GM21381 (cell line): ENCODE measurements around the gene ARHGEF16.

Experiments
- ATAC-seq: cut with Tn5 transposase; IDR thresholded peaks from one replicate; pipeline ENCODE4 v1.9.1; 2021; ENCODE audit warnings: mild to moderate bottlenecking, moderate library complexity; ENCODE audit not compliant: unreplicated experiment

ARHGEF16 gene

GRCh38 chr1:3498986-3499385 lies 44.5 kb downstream of the ARHGEF16 start:
- ATAC-seq = no peak

DNA sequence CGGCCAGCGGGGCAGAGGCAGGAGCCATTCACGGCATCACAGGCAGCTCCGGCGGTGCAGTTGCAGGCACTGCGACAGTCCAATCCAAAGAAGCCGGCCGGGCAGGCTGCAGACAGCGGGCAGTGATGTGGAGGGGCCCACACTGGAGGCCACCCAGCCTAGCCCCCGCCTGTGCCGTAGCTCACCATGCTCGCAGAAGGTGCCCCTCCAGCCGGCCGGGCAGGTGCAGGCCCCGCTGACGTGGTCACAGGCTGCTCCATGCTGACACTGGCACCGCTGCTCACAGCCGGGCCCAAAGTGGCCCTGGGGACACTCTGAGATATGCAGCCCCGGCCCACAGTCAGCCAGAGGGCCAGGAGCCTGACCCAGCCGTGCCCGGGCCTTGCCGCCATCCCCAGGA lies 45.1 kb downstream of the ARHGEF16 start:
- ATAC-seq = no peak

DNA sequence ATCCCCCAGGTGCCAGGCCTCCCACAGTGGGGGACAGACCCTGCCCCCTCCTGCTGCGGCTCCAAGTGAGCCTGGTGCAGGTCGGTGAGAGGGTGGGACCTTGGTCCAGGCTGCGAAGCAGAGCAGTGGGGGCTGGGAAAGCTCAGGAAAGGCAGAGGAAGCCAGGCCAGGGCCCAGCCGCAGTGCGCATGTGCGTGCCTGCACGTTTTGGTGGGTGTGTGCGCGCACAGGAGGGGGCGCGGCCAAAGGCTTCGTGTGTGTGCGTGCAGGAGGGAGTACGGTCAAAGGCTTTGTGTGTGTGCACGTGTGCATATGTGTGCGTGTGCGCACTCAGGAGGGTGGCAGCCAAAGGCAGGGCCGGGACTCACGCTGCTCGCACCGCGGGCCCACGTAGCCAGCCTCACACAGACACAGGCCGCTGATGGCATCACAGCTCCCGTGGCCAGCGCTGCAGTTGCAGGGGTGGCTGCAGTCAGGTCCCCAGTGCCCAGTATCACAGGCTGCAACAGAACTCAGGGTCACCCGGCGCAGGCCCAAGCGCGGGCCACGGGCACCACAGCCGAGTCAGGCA lies 45.9 kb downstream of the ARHGEF16 start:
- no peak for ATAC-seq

- no peak for ATAC-seq
Measured at GRCh38 chr1:3501437-3501836, 47.0 kb downstream of the ARHGEF16 start.

GRCh38 chr1:3501856-3502640 lies 47.6 kb downstream of the ARHGEF16 start:
- ATAC-seq = no peak

DNA sequence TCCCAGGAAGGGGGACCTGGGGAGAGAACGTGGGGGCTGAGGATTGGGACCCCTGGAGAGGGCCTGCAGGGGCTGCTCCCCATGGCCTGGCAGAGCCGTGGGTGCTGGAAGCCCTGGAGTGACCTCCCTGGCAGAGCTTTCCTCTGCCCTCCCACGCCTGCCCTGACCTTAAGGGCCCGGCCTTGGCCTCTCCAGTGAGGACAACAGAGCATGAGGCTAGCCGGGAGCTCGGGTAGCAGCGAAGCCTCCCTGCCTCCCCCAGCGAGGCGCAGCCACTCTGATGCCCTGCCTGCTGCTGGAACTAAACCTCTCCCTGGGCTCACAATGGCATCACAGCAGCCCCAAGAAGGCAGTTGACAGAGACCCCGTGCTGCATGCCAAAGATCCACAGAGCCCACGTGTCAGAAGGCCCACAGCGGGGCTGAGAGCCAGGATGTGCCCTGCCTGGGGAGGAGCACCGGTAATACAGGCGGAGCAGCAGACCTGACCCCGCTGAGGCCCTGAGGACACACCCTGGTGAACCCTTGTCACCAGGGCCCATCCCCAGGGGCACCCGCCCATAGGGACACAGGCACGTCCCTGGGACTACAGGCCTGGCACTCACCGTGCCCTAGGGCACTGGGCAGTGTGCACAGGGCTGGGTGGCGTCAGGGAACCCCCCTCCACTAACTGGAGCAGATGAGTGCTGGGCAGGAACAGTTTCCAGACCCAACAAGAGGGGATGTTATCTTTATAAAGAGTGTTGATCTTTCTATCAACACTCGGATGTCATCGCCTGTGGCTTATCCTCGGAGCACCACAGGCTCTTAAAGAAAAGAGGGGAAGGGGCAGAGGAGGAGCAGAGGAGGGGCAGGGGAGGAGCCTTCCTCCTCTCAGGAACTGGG lies 48.4 kb downstream of the ARHGEF16 start:
- no peak for ATAC-seq

DNA sequence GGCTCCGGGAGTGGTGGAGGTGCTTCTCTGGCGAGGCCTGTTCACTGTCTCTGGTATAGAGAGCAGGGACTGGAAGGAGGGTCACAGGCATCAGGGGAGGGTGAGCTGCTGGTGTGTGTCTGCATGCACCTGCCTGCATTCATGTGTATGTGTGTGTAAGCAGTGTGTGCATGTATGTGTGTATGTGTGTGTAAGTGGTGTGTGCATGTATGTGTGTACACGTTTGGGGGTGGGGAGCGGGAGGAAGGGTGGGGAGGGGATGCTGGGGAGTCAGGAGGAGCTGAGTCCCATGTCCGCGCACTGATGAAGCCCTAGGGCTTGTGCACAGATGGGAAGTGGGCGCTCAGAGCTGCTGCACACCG lies 49.0 kb downstream of the ARHGEF16 start:
- ATAC-seq = no peak

GRCh38 chr1:3504151-3504821 lies 49.8 kb downstream of the ARHGEF16 start:
- no peak for ATAC-seq

DNA sequence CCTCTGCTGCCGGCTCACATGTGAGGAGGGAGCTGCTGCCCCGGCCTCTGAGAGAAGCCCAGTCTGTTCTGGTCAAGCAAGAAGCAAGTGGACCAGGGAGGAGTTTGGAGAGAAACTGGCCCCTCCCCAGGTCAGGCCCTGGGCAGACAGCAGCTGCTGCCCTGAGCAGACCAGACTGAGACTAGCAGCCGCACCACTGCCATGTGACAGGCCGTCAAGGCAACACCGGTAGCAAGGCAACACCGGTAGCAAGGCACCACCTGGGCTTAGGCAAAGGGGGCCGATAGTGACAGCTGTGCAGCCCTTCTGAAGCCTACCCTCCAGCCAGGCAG lies 50.3 kb downstream of the ARHGEF16 start:
- ATAC-seq = no peak

- ATAC-seq = no peak
Measured at GRCh38 chr1:3505161-3505560, 50.7 kb downstream of the ARHGEF16 start.

- no peak for ATAC-seq
Measured at GRCh38 chr1:3506041-3506440, 51.6 kb downstream of the ARHGEF16 start.

DNA sequence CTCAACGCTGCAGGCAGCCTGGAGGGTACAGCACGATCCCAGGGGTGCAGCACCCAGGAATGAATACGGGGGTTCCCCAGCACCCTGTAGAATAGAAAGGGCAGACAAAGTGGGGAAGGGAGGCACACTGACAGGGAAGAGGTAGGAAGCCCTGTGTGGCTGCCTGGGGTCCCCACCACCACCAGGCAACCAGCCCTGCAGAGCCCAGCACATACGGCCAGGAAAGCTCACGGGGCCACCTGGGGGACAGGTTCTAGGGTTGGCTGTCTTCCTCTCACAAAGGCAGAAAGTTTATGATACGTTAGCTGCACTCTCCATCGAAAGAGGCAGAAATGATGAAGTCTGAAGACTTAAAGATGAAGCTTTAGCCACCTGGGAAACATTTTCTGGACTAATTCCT lies 52.5 kb downstream of the ARHGEF16 start:
- no peak for ATAC-seq

- no peak for ATAC-seq
Measured at GRCh38 chr1:3507636-3508275, 53.3 kb downstream of the ARHGEF16 start.

- ATAC-seq = no peak
Measured at GRCh38 chr1:3508757-3509415, 54.4 kb downstream of the ARHGEF16 start.

DNA sequence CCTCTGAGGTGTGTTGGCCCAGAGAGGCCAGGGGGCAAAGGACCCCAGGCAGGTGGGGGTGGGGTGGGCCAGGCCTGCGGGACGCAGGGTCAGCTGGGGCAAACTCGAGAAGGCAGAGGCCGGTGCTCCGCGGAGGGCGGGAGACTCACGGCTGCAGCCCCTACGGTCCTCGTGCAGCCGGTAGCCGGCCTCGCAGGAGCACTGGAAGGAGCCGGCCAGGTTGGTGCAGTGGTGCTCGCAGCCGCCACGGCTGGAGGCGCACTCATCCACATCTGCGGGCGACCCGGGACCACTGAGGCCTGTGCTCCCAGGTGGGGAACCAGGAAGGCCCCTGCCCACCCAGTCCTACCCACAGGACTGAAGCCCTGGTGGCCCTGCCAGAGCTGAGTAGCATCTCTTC lies 55.3 kb downstream of the ARHGEF16 start:
- no peak for ATAC-seq

DNA sequence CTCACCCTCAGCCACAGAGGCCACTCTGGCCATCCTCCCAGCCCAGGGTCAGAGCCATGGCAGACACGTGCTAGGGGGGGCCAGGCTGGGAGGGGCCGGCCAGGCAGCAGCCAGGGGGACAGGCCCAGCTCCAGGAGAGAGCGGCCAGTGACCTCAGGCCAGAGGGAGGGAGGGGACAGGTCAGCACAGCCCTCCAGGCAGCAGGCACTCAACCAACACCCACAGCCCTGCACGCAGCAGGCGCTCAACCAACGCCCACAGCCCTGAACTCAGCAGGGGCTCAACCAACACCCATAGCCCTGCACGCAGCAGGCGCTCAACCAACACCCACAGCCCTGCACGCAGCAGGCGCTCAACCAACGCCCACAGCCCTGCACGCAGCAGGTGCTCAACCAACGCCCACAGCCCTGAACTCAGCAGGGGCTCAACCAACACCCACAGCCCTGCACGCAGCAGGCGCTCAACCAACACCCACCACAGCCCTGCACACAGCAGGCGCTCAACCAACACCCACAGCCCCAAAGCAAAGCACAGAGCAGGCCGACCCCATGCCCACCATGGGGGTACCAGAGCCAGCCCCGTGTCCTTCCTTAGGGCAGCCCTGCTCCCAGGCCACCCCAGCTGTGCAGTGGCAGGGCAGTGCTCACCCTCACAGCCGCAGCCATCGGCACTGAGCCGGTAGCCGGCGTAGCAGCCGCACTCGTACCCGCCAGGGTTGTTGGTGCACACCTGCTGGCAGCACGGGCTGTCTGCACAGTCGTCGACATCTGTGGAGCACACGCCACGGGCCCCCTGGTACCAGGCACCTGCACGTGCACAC lies 55.9 kb downstream of the ARHGEF16 start:
- no peak for ATAC-seq

- ATAC-seq = no peak
Measured at GRCh38 chr1:3510956-3511250, 56.4 kb downstream of the ARHGEF16 start.

- ATAC-seq = no peak
Measured at GRCh38 chr1:3511306-3511705, 56.8 kb downstream of the ARHGEF16 start.

- no peak for ATAC-seq
Measured at GRCh38 chr1:3511856-3512255, 57.4 kb downstream of the ARHGEF16 start.

DNA sequence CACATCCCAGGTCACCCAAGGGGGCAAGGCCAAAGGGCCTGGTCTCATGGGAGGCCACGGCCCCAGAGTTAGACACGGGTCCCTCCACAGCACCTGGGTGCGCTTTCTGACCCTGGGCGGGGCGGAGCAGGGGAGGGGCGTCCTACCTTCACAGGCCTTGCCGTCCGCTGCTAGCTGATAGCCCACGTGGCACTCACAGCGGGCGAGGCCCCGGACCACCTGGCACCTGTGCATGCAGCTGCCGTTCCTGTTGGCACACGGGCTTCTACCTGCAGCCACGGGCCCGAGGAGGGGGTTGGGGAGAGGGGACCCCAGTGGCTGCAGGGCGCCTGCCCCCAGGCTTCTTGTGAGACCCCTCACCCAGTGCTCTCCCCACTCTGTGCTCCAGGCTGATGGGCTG lies 59.9 kb downstream of the ARHGEF16 start:
- no peak for ATAC-seq
